Type B pancreatic cell (in vitro differentiated cells): ENCODE results near the gene PLA2G2C. TPM values are rescaled to one million over a fixed set of nuclear protein-coding genes. Genes with fewer than 3 reads are reported as not detected.

Experiments used
- DNase-seq: peaks from one replicate; pipeline ENCODE4 v3.0.0; 2021; ENCODE audit warnings: mixed read lengths; ENCODE audit not compliant: unreplicated experiment; ENCODE audit errors: extremely low spot score
- H3K27ac Mint-ChIP-seq: 2 replicates; pipeline ENCODE4 v1.8.0; 2021; ENCODE audit warnings: mild to moderate bottlenecking, mixed read lengths
- H3K27me3 Mint-ChIP-seq: 2 replicates; pipeline ENCODE4 v1.8.0; 2021; ENCODE audit warnings: mixed read lengths
- H3K36me3 Mint-ChIP-seq: 2 replicates; pipeline ENCODE4 v1.8.0; 2021; ENCODE audit warnings: mixed read lengths
- H3K4me1 Mint-ChIP-seq: one replicate; pipeline ENCODE4 v1.8.0; 2021; ENCODE audit warnings: mixed read lengths; ENCODE audit not compliant: unreplicated experiment
- H3K4me3 Mint-ChIP-seq: 2 replicates; pipeline ENCODE4 v1.8.0; 2021; ENCODE audit warnings: mild to moderate bottlenecking, mixed read lengths
- H3K9me3 Mint-ChIP-seq: 2 replicates; pipeline ENCODE4 v1.8.0; 2021; ENCODE audit warnings: mixed read lengths
- CTCF ChIP-seq: fragments of 200-600 bp; sonication (generic); conservative IDR thresholded peaks from 2 replicates; pipeline ENCODE4 v1.5.0; 2021; ENCODE audit warnings: antibody characterized with exemption, mild to moderate bottlenecking
- total RNA-seq: library from RNA; stranded (reverse); gene quantifications from 2 replicates; pipeline ENCODE4 v1.2.1, GENCODE V29; 2021; ENCODE audit warnings: low replicate concordance

Gene PLA2G2C
- total RNA-seq, 1 donor from 2014 or later: not detected

GRCh38 chr1:20229171-20229570 lies 42.9 kb upstream of the PLA2G2C start:
- no peak for TF ChIP-seq CTCF
- Mint-ChIP-seq H3K4me3 (no peak overlapping the region), H3K9me3 (no peaks in the 10 kb centered on the region), H3K27ac (no peak overlapping the region), H3K27me3 (peaks cover 32% of the 10 kb centered on the region), H3K4me1 (peaks cover 13% of the 10 kb centered on the region), H3K36me3 (no peaks in the 10 kb centered on the region)
- DNase-seq: no peak

- Mint-ChIP-seq H3K9me3 (no peaks in the 10 kb centered on the region), H3K36me3 (no peaks in the 10 kb centered on the region), H3K27me3 (peaks cover 33% of the 10 kb centered on the region), H3K27ac (no peak overlapping the region), H3K4me1 (peaks cover 6% of the 10 kb centered on the region), H3K4me3 (no peak overlapping the region)
- no peak for DNase-seq
- TF ChIP-seq CTCF: no peak
These were observed 42.1 kb upstream of the PLA2G2C start for GRCh38 chr1:20228314-20228825.

GRCh38 chr1:20227704-20228103 lies 41.4 kb upstream of the PLA2G2C start:
- H3K27ac Mint-ChIP-seq: no peak overlapping the region
- H3K4me3 Mint-ChIP-seq: no peak overlapping the region
- H3K9me3 Mint-ChIP-seq: no peaks in the 10 kb centered on the region
- peaks cover 37% of the 10 kb centered on the region for H3K27me3 Mint-ChIP-seq
- no peak for TF ChIP-seq CTCF
- no peaks in the 10 kb centered on the region for H3K36me3 Mint-ChIP-seq
- no peak for DNase-seq
- H3K4me1 Mint-ChIP-seq: no peaks in the 10 kb centered on the region

GRCh38 chr1:20224546-20224945 lies 38.2 kb upstream of the PLA2G2C start:
- Mint-ChIP-seq H3K27ac (no peak overlapping the region), H3K4me3 (no peak overlapping the region), H3K4me1 (peaks cover 8% of the 10 kb centered on the region), H3K36me3 (no peaks in the 10 kb centered on the region), H3K9me3 (no peaks in the 10 kb centered on the region), H3K27me3 (peaks cover 45% of the 10 kb centered on the region)
- TF ChIP-seq CTCF: no peak
- DNase-seq: no peak

- Mint-ChIP-seq H3K27ac (no peak overlapping the region), H3K36me3 (no peaks in the 10 kb centered on the region), H3K9me3 (no peaks in the 10 kb centered on the region), H3K27me3 (peaks cover 43% of the 10 kb centered on the region), H3K4me3 (no peak overlapping the region), H3K4me1 (peaks cover 8% of the 10 kb centered on the region)
- no peak for TF ChIP-seq CTCF
- DNase-seq: no peak
These were observed 37.5 kb upstream of the PLA2G2C start for GRCh38 chr1:20223551-20224419.
